Neural crest cell (in vitro differentiated cells): Measurements from ENCODE around the gene CCL4L2. TPM values are rescaled to one million over a fixed set of nuclear protein-coding genes. Genes with fewer than 3 reads are reported as not detected.
"Not testable (repeated sequence)": the region's sequence is repeated elsewhere in the genome, so short reads cannot be mapped to it uniquely, and the experiment has no call there.

ENCODE experiments used
- DNase-seq: peaks from one replicate; pipeline ENCODE4 v3.0.0; 2021; ENCODE audit warnings: low read depth, mixed read lengths, low spot score
- H3K27ac Mint-ChIP-seq: one replicate; pipeline ENCODE4 v1.8.0; 2021; ENCODE audit warnings: mild to moderate bottlenecking, mixed read lengths; ENCODE audit not compliant: unreplicated experiment
- H3K27me3 Mint-ChIP-seq: 2 replicates; pipeline ENCODE4 v1.8.0; 2021; ENCODE audit warnings: low read depth, mild to moderate bottlenecking, mixed read lengths
- H3K36me3 Mint-ChIP-seq: 2 replicates; pipeline ENCODE4 v1.8.0; 2021; ENCODE audit warnings: low read depth, mild to moderate bottlenecking, mixed read lengths
- H3K4me1 Mint-ChIP-seq: 2 replicates; pipeline ENCODE4 v1.8.0; 2021; ENCODE audit warnings: mixed read lengths
- H3K4me3 Mint-ChIP-seq: one replicate; pipeline ENCODE4 v1.8.0; 2021; ENCODE audit warnings: mild to moderate bottlenecking, mixed read lengths
- H3K9me3 Mint-ChIP-seq: 2 replicates; pipeline ENCODE4 v1.8.0; 2021; ENCODE audit warnings: mixed read lengths
- CTCF ChIP-seq: fragments of 200-600 bp; sonication (generic); conservative IDR thresholded peaks from 2 replicates; pipeline ENCODE4 v1.5.0; 2021; ENCODE audit warnings: antibody characterized with exemption, mild to moderate bottlenecking
- total RNA-seq: library from RNA; stranded (reverse); gene quantifications from 2 replicates; pipeline ENCODE4 v1.2.1, GENCODE V29; 2021

Gene CCL4L2
- total RNA-seq, 1 donor from 2014 or later: not detected

GRCh38 chr17:36220737-36221580, 10.1 kb downstream of the CCL4L2 start:
- H3K4me3 Mint-ChIP-seq, H3K4me1 Mint-ChIP-seq, DNase-seq, H3K36me3 Mint-ChIP-seq, H3K27me3 Mint-ChIP-seq, H3K27ac Mint-ChIP-seq: not testable (repeated sequence)
- peaks cover 15% of the 10 kb centered on the region for H3K9me3 Mint-ChIP-seq

- H3K4me1 Mint-ChIP-seq: not testable (repeated sequence)
Observed at GRCh38 chr17:36221581-36222100, 10.8 kb downstream of the CCL4L2 start.

GRCh38 chr17:36222967-36223366, 12.1 kb downstream of the CCL4L2 start:
- H3K36me3 Mint-ChIP-seq, H3K27ac Mint-ChIP-seq, H3K27me3 Mint-ChIP-seq, DNase-seq, H3K4me1 Mint-ChIP-seq, H3K4me3 Mint-ChIP-seq: not testable (repeated sequence)
- peaks cover 11% of the 10 kb centered on the region for H3K9me3 Mint-ChIP-seq

More at GRCh38 chr17:36221581-36222100, 10.8 kb downstream of the CCL4L2 start:
- not testable (repeated sequence) for H3K27ac Mint-ChIP-seq, H3K4me3 Mint-ChIP-seq, H3K36me3 Mint-ChIP-seq, DNase-seq, H3K27me3 Mint-ChIP-seq
- H3K9me3 Mint-ChIP-seq: peaks cover 15% of the 10 kb centered on the region

- peak; percentile 45 for TF ChIP-seq CTCF
- H3K27me3 Mint-ChIP-seq, DNase-seq, H3K9me3 Mint-ChIP-seq, H3K4me1 Mint-ChIP-seq, H3K27ac Mint-ChIP-seq, H3K36me3 Mint-ChIP-seq, H3K4me3 Mint-ChIP-seq: not testable (repeated sequence)
Observed at GRCh38 chr17:36229644-36230043, 18.8 kb downstream of the CCL4L2 start.

- H3K36me3 Mint-ChIP-seq, H3K4me1 Mint-ChIP-seq, DNase-seq, H3K4me3 Mint-ChIP-seq, H3K27ac Mint-ChIP-seq, H3K27me3 Mint-ChIP-seq, H3K9me3 Mint-ChIP-seq: not testable (repeated sequence)
Observed at GRCh38 chr17:36242046-36242445, 31.2 kb downstream of the CCL4L2 start.

Other genes starting within 250 kb of the CCL4L2 start
- gene CCL16, start 229.6 kb upstream of the CCL4L2 start, total RNA-seq: not detected in 2 replicates
- gene CCL14, start 224.3 kb upstream of the CCL4L2 start, total RNA-seq: not detected in 2 replicates
- gene CCL15, start 209.5 kb upstream of the CCL4L2 start, total RNA-seq: not detected in 2 replicates
- not detected in 2 replicates for gene CCL23, start 193.1 kb upstream of the CCL4L2 start, total RNA-seq
- not detected in 2 replicates for gene CCL18, start 146.8 kb upstream of the CCL4L2 start, total RNA-seq
- not detected in 2 replicates for gene CCL3, start 120.9 kb upstream of the CCL4L2 start, total RNA-seq
- not detected in 2 replicates for gene CCL4, start 107.2 kb upstream of the CCL4L2 start, total RNA-seq
- gene TBC1D3B, start 34.4 kb upstream of the CCL4L2 start, total RNA-seq: 12.5 and 13.2 TPM in 2 replicates
- gene CCL3L1, start 14.3 kb upstream of the CCL4L2 start, total RNA-seq: 0.82 and 1.6 TPM in 2 replicates
- gene TBC1D3I, start 53.5 kb downstream of the CCL4L2 start, total RNA-seq: 0.71 and 0.96 TPM in 2 replicates
- gene TBC1D3G, start 112.8 kb downstream of the CCL4L2 start, total RNA-seq: not detected in 2 replicates
- gene TBC1D3H, start 177.4 kb downstream of the CCL4L2 start, total RNA-seq: not detected in 2 replicates